Cerebellar cortex (tissue), 1 donor: ENCODE measurements around the gene RXYLT1.
"Not testable (repeated sequence)": the region's sequence is repeated elsewhere in the genome, so short reads cannot be mapped to it uniquely, and the experiment has no call there.

Experiments
- DNase-seq: peaks from one replicate; pipeline ENCODE4 v3.0.0-alpha.2; 2015; ENCODE audit warnings: low spot score

RXYLT1 gene

GRCh38 chr12:63779498-63780481 is at the start of gene RXYLT1:
Gene RXYLT1, plus strand, starts transcription at chr12:63779909. Its CDS starts 52 bp downstream, at chr12:63779961.
- DNase-seq: peak; percentile 84

DNA sequence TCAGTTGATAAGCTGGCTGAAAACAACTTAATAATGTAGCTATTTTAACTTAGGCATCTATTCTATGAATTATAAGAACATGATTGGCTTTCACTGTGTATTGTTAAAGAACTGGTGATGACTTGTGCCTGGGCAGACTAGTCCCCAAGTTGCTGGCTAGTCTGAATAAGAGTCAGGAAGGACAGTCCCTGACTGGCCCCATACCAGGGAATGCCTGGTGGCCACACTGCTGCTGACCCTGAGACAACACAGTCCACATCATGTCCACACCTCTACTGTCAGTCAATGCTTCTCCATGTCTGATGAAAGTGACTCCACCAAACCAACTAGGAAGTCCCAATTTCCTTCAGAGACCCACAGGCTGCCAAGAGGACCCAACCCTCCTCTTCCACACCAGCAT is 46.9 kb upstream of the RXYLT1 start:
- DNase-seq: not testable (repeated sequence)

- not testable (repeated sequence) for DNase-seq
Observed at GRCh38 chr12:63733585-63733984, 46.1 kb upstream of the RXYLT1 start.

GRCh38 chr12:63740551-63740950 is 39.2 kb upstream of the RXYLT1 start:
- not testable (repeated sequence) for DNase-seq

- DNase-seq: not testable (repeated sequence)
Observed at GRCh38 chr12:63741431-63741830, 38.3 kb upstream of the RXYLT1 start.

DNA sequence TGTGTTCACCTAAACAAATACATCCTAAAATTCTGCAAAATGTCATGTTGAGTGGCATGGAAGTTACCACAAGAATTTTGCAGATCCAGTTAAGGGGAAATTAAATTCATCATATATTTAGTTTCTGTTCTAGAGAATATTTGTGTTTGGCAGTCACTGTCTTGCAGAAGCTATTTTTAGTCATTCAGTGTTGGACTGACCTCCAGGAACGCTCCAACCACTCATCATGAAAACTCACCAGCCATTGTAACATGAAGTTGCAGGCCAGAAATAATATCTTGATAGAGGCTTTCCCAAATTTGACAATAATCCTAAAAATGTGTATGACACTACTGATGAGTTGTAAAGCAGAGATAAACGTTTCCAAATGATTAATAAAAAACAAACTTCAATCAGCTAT is 35.6 kb upstream of the RXYLT1 start:
- DNase-seq: not testable (repeated sequence)

DNA sequence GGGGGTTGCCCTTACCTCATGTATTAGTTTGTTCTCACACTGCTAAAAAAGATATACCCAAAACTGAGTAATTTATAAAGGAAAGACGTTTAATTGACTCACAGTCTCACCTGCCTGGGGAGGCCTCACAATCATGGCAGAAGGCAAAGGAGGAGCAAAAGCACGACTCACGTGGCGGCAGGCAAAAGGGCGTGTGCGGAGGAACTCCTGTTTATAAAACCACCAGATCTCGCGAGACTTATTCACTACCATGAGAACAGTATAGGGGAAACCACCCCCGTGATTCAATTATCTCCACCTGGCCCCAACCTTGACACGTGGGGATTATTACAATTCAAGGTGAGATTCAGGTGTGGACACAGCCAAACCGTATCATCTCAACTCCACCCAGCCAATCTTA is 33.2 kb upstream of the RXYLT1 start:
- DNase-seq: not testable (repeated sequence)

DNA sequence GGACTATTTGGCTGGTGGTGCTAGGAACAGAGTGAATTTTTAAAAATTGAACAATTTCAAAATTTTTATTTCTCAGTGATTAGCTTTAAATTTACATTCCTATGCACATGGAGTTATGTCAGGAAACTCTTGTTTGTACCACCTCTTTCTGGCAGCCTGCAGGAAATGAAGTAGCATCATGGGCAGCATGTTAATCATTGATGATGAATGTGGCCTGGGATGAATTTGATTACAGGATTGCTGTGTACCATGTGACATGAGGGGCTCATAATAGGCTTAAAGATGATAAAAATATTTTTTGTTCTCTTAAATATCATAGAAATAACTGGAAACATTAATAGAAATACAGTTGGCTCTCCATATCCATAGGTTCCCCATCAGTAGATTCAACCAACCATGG is 32.6 kb upstream of the RXYLT1 start:
- not testable (repeated sequence) for DNase-seq

DNA sequence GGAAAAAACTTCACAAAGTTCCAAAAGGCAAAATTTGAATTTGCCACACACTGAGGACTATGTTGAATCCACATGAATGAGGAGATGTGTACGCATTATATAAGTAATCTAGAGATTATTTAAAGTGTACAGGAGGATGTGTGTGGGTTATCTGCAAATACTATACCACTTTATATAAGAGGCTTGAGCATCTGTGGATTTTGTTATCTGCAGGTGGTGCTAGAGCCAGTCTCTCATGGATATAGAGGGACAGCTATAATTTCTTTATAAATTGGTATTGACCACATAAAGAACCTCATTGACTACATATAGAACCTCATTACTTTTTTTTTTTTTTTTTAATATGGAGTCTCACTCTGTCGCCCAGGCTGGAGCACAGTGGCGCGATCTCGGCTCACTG is 32.2 kb upstream of the RXYLT1 start:
- DNase-seq: no peak

DNA sequence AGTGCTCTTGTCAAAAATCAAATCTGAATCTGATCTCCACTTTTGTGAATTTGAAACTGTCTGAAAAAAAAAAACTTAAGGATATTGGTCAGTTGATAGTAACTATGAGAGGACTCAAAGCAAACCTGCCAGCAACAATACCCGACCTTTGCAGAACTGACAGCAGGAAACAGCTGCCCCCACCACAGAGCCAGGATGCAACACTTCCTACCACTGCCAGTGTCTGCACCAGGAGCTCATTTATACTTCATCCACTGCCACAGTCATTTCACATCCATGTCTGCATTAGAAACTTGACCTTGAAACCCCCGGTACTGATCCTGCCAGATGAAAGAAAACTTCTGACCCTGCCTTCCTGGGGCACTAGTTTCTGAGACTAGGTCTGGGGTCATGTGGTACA is 27.4 kb upstream of the RXYLT1 start:
- DNase-seq: no peak

- DNase-seq: no peak
Observed at GRCh38 chr12:63752841-63753240, 26.9 kb upstream of the RXYLT1 start.

DNA sequence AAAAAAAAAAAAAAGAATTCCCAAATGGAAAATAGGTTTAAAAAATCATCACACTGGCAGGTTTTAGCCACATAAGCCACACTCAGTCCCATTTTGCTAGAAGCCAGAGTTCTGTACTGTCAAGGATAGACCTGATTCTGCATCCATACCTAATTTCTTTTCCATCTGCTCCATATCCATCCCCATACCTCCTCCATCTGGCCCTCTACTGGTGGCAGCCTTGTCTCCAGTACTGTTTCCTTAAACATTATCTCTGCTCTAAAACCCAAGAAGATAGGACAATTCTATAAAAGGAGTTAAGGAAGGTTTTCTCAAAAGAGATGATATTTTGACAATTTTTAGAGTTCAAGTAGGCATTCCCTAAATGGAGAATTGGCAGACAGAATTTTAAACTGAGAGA is 26.0 kb upstream of the RXYLT1 start:
- no peak for DNase-seq

- DNase-seq: no peak
Observed at GRCh38 chr12:63764481-63764880, 15.2 kb upstream of the RXYLT1 start.

DNA sequence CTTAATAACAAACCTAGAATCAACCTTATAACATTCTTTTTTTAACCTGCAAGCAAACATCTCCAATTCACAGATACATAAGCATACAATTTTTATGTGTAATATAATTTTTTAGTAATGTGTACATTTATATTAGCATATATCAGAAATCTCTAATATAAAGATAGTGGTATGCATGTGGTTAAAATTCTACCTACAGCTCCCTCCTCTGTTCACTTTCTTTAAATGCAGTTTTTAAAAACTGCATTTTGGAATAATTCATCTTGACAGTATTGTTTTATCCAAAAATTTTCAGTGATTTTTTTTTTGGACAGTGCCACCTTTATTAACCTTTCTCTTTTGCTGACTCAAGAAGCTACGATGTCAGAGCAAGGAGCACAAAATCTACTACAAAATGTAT is 13.2 kb upstream of the RXYLT1 start:
- no peak for DNase-seq

DNA sequence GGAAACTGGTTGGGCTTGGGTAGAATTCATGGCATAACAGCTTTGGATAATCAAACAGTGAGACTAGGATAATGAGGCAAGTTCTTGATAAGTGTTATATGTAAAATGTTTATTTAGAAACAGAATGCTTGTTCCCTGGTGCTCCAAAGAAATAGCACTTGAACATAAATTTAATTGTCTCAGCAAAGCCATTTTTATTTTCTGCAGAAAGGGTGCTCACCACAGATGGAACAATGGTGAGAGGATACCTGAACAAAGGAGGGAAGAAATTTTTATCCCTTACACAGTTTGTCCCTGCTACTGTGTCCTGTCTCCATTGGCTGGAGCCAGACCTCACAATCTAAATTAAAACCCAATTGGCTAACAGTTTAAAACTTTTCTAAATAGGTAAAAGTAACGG is 9.3 kb upstream of the RXYLT1 start:
- DNase-seq: no peak

DNA sequence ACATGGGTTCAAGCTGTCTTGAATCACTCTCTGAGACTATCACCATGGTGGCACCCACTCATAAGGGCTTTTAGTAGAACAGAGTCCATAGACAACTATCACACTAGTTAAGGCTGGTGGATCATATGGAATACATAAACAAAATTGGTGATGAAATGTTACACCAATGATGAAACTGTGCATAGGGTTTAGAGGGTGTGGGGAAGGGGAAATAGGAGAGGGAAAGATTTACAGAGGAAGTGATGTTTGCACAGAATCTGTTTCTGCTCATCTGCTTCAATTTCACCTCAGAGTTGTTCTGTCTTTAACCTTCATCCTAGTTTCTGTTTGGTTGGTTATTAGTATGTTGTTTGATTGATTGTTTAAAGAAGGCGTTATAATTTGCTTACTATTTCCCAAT is 2.4 kb upstream of the RXYLT1 start:
- no peak for DNase-seq

DNA sequence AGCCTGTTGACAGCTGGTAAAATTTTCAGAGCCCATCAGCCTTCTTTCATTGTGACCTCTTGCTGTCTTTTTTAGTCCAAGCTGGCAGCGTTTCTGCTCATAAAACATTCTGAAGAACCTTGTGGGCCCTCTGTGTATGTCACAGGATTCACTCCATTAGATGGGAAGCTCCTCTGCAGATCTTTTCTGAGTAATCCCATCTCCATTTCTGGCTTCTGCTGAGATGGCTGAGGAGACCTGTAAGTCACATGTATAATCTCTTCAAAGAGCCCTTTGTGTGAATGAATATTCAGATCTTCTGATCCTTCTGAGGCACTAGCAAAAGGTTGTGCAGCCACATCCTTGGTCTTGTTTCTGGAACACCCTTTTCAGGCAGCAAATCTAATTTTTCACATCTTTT is 2.8 kb downstream of the RXYLT1 start:
- DNase-seq: no peak

GRCh38 chr12:63787306-63787705 is 7.6 kb downstream of the RXYLT1 start:
- no peak for DNase-seq

DNA sequence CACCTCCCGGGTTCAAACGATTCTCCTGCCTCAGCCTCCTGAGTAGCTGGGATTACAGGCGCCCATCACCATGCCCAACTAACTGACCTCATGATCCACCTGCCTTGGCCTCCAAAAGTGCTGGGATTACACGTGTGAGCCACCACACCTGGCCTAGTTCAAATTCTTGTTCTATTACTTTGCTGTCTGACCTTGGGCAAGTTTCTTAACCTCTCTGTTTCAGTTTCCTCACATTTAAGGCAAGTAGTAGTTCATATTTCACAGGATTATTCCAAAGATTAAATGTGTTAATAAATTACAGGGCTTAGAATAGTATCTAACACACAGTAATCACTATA is 10.9 kb downstream of the RXYLT1 start:
- no peak for DNase-seq

DNA sequence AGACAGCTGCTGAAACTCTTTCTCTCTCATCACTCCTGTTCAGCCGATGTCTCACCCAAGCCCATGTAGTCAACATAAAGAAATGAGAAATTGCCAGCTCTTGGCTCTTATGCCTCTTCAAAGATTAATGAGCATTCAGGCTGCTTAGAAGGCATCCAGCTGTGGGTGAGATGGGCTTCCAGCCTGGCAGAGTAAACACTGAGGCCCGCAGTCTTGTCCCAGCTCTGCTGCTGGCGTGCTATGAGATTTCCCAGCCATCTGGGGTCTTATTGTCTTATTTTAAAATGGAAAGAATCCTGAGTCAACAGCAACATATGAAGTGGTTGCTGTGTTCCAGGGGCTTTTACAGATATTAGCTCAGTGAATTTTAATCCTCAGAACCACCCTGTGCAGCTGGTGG is 12.6 kb downstream of the RXYLT1 start:
- no peak for DNase-seq

- DNase-seq: no peak
Observed at GRCh38 chr12:63795032-63795687, 15.5 kb downstream of the RXYLT1 start.

DNA sequence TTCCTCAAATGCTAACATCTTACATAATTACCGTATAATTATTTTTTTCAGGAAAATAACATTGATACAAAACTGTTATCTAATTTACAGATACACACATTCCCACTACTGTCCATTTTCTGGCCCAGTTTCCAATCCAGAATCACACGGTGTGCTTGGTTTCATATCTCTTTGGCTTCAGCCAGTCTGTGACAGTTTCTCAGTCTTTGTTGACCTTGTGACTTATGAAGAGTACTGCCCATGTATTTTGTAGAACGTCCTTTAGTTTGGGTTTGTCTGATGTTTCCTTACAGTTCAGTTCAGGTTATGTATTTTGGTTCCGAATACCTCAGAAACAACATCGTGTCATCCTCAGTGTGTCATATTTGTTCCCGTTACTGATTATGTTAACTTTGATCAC is 16.2 kb downstream of the RXYLT1 start:
- DNase-seq: no peak

DNA sequence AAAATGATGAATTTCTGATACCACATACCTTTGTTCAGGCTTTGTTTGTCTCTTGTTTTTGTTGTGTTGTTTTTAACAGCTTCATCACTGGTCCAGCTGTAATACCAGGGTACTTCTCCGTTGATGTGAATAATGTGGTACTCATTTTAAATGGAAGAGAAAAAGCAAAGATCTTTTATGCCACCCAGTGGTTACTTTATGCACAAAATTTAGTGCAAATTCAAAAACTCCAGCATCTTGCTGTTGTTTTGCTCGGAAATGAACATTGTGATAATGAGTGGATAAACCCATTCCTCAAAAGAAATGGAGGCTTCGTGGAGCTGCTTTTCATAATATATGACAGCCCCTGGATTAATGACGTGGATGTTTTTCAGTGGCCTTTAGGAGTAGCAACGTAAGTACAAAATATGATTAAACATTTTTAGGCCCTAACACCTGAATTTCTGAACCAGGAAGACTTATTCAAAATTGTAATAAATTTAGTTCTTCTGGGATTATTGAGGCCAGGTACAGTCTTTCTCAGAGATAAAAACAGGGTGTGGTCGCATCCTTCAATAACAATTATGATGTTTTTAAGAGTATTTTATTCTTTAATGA is 22.4 kb downstream of the RXYLT1 start:
- peak; percentile 55 for DNase-seq
